DMS79 treated with DMSO at 0.1 percent for 48 hours (cell line): Measurements from ENCODE around the gene CYYR1.

Source experiments
- DNase-seq: peaks from one replicate; lab custom pipeline; 2025; lab: John Stamatoyannopoulos, UW

The CYYR1 gene

DNA sequence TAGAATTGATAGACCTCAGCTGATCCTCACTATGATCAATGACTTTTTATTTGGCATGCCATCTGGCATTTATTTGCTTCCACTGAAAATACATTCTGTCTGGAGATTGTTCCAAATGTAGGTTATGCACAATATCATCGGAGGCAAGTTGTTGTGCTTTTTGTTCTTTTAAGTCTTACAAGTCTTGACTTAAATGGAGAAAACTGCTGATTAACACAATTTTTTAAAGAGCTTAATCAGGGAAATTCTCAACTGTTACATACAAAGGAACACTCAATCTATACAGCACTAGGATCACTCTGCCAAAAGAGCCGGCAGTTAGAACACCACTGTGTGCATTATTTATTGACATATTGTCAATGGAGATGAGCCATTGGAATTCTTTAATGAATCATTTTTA, 19.2 kb downstream of the CYYR1 start:
- DNase-seq = no peak

DNA sequence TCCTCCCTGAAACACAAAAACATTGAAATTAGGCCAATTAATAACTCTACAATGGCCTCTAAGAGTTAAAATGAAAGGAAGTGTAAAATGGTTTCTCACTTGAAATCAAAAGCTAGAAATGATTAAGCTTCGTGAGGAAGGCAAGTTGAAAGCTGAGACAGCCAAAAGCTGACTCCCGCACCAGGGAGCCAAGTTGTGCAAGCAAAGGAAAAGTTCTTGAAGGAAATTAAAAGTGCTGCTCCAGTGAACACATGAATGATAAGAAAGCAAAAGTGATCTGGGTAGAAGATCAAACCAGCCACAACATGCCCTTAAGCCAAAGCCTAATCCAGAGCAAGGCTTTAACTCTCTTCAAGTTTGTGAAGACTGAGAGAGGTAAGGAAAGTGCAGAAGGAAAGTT, 22.8 kb downstream of the CYYR1 start:
- DNase-seq = no peak

DNA sequence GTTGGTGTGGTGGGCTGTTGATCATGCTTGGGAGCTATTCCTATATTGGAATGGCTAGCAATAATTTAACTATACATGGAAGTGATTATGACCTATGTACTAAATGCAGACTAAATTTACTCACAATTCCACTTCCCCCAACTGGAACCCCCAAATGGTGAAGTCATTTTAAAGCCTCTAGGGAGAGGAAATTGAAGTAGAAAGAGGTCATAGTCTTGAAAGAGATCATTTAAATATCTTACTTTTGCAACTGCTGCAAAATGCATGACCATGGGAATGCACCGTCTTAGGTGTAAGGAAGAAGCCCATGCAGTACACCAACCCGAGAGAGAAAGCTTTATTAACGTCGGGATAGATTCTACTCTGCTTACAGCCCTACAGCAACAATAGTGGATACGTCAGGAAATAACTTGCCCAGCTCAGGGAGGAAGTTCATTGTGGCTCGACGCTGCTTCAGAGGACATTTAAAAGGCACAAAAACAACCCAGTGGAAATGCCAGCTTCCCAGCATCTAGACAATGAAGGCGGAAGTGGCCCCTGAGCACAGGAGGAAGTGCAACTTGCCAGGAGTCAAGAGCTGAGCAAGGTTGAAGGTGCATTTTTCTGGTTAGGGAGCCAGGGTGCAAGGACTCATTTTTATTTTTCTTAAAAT, 26.5 kb downstream of the CYYR1 start:
- no peak for DNase-seq

DNA sequence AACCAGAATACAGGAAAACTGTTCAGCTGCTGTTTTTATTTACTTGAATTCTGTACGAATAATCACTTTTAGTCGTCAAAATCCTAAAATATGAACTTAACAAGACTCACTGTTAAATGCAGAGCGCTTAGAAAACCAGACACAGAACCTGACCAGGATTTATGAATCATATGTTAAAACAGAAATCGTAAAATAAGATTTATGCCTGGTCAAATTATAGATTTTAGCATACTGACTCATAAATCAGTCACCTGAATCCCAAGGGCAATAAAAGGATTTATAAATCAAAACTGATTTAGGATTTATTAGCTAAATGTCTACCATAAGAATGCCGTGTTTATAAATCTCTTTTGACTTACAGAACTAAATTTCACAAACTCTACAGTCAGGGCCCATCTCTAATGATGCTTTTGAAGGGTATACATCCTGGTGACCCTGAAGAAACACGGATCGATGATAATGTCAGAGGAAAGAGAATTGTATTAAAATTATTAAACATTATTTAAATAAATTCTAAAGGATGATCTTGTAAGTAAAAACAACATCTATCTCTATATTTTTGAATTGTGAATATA, 28.8 kb downstream of the CYYR1 start:
- no peak for DNase-seq

DNA sequence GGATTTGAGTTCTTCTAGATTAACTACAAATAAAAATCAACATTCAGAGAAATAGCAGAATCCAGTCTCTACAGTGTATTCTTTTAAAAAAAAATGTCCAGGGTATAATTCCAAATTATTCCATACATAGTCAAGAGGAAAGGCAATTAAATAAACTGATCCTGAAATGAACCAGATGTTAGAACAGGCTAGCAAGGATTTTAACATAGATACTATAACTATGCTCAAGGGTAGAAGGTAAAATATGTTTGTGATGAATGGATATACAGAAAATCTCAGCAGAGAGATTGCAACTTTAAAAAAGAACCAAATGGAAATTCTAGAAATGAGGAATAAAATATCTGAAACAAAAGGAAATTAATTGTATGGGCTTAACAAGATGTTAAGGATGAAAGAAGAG, 32.4 kb downstream of the CYYR1 start:
- no peak for DNase-seq

DNA sequence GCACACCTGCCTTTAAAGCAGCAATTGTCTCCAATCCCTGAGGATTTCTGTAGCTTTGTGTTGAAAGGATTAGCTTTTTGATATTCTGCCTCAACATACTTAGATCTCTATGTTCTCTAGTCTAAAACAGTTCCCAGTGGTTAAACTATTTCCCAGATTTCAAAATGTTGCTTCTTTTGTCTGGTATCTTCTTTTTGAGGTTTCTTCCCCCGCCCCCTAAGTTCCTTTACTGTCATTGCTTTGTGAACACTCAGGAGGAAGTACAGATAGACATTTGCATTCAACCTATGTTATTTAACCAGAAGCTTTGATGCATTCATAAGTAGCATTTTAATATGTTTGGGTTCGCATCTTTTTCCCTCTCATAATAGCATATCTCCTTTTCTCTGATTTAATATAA, 33.5 kb downstream of the CYYR1 start:
- DNase-seq = no peak

DNA sequence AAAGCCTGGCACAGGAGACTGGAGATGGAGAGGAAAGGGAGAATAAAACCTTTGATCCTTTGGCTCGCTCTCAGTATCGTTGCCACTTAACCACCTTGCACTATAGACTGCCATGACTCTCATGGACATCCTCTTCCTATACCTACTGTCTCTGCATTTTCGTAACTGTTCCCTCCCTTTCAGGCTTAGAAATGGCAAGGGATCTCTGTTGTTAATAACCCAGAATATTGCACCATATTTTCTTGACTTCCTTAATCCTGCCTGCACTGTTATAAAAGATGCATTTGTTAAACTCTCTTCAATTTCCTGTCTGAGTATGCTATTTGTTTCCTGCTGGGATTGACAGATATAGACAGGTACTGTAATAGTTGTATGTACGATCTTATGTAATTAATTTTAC, 38.6 kb downstream of the CYYR1 start:
- DNase-seq = no peak

DNA sequence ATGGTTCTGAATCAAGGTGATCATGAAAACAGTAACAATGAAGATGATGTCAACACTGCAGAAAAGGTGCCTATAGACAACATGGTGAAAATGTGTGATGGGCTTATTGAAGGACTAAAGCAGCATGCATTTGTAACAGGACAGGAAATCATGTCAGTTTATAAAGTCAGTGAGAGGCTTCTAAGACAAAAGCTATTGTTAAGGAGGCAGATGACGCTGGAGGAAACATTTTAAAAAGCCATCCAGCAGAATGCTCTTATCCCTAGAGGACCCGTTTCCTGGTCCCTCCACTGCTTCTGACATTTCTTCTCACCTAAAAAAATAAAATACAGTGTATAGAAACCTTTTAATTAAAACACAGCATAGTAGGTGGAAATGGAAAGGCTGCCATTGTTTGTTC, 40.9 kb downstream of the CYYR1 start:
- DNase-seq = no peak

DNA sequence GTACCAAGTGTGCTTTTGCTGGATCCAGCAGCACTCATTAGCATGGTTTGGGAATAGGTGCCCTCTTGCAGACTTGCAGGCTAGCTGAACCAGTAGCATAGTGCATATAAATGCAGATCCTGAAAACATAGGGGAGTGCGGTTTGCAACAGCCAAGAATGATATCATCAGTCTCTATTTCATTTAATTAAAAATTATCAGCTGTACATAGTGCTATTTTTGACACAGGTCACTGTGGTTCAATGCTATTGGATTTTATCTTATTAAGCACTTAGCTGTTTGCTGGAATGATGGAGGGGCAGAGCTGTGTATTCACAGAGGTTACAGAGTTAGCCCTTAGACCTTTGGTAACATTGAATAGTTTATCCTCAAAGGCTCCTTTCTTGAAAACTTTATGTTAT, 43.6 kb downstream of the CYYR1 start:
- DNase-seq = no peak

DNA sequence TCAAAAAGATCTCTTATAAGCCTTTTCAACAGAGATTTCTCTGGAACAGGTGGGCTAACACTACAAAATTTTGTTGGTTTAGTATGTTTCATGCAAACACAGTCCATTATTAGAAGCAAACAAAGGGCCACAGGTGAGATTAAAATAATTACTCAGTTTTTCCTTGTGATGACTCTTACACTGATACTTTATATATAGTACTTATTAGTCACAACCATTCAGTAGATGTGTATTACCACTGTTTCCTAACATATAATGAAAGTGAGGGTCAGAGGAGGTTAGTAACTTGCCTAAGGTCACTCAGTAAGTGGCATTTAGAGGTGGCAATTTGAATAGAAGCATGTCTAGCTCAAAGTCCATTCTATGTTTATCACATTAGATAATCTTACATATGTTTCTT, 44.2 kb downstream of the CYYR1 start:
- no peak for DNase-seq

DNA sequence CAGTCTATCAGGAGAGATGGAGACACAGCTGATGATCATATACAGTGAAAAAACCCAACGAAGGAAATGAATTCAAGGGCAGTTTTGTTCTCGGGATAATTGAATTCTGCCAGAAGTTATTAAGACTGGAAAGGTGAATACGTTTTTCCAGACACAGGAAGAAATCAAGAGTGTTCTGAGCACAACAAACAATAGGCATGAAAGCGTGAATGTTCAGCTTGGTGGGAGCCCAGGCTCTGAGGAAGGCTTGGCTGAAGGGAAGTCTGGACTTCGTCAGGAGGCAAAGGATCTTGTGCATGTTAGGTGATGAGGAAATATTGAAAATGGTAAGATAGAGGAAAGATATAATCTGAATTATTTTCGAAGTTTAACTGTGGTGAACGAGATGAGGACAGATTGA, 50.4 kb downstream of the CYYR1 start:
- DNase-seq = no peak

DNA sequence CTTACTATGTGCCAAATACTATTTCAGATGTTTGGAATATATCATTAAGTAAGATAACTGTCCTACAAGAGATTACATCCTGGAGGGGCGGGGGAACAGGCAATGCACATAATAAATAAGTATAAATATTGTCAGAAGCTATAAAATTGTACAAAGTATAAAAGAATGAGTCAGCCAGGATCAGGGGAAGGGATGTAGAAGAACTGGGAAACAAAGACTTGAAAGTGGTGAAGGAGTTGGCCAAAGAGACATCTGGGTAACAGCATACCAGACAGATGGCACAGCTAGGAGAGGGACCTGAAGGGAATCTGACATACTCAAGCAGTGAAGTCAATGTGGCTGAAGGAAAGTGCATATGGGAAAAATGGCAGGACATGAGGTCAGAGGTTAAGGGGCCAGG, 53.9 kb downstream of the CYYR1 start:
- DNase-seq = no peak

DNA sequence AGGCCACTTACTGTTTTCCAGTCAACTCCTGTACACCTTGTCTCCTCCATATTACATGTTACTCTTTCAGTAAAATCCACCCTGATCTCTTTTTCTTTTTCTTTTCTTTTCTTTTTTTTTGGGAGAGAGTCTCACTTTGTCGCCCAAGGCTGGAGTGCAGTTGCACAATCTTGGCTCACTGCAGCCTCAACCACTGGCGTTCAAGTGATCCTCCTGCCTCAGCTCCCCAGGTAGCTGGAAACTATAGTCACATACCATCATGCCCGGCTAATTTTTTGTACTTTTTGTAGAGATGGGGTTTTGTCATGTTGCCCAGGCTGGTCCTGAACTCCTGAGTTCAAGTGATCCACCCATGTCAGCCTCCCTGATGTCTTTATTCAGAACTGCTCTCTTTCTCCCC, 57.8 kb downstream of the CYYR1 start:
- no peak for DNase-seq

DNA sequence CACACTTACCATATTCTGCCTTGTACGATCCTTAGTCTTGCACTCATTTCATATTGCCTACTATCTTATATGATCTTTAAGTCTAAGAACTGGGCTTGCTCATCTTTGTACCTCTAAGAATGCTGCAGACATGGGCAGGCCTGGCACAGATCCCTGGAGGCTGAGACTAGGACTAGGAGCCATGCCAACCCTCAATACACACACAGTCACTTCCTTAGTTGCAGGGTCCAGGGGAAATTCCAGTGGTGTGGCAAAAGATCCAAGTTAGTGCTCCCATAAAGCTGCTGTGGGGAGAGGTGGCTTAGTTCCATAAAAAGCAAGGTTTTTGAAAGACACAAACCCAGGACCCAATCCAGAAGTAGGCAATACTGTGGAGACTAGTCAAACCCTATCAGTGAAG, 59.9 kb downstream of the CYYR1 start:
- no peak for DNase-seq

DNA sequence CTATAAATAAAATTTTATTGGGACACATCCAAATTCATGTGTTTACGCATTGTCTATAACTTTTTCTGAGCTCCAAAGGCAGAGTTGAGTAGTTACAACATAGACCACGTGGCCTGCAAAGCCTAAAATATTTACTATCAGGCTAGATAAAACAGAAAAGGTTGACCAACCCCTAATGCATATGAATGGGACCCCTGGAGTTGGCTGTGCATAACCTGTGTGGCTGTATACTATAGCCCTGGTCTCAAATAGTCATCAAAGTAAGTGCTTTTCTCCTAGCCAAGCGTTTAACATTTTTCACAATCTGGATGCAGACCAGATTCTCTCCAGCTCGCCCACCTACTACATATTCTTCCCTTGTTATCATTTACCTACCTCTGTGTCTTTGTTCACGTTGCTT, 60.4 kb downstream of the CYYR1 start:
- no peak for DNase-seq

DNA sequence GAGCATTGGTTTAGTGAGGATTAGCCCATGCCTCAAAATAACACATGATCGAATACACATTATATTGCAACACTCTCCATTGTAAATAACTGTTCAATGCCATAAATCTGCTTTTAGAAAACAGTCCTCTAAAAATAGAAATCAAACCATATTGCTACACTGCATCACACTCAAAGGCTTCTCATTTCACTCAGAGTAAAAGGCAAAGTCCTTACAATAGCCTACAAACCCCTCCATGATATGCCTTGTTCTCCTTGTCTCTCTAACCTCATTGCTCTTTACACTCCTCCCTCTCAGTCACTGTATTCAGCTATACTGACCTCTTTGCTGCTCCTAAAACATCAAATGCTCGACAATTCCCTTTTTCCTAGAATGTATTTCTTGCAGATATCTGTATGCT, 64.2 kb downstream of the CYYR1 start:
- no peak for DNase-seq

DNA sequence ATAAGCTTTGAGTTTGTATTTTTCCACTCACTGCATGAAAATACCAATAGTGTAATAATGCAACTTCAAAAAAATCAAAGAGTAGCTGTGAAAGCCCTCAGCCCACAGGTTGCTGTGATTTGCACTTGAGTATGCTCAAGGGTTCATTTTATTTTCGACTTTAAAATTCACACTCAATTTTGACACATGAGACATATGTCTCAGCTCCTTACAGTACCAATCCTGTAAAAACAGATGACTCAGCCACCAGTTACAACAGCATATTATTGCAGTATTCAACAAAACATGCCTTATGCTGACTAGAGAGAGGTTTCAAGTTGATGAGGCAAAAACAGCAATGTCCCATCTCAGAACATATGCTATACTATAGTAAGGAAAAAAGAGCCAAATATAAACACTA, 66.1 kb downstream of the CYYR1 start:
- DNase-seq = no peak

DNA sequence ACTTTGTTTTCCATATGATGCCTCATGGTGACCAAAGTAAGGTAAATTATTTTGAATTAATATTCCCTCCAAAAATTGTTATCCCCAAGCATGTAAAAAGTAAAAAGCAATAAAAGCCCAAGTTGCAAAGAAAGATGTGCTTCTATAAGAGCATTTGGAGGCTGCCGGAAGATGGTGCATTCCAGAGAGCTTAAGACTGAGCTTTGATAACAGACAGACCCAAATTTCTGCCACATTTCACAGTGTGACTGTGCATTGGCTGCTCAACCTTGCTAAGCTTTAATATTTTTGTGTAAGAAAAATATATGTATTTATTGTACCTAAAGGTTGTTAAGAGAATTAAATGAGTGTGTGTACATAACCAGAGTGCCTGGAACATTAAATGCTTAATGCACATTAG, 67.9 kb downstream of the CYYR1 start:
- DNase-seq = no peak

DNA sequence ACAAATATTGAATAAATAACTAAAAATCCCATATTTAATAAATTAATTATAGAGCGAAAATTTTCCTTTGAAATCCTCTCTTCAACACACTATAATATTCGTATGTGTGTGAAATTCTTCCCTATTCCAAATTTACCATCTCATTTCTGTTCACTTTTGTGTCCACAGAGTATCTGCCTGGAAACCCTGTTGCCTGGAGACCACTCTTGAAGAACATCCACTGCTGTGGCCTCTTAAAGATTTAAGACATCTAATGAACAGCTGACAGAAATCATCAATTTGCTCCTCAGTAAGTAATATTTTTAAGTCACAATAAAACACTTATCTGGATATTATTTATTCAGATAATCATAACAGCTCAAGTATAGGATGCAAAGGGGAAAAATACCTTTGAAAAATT, 69.7 kb downstream of the CYYR1 start:
- DNase-seq = no peak

DNA sequence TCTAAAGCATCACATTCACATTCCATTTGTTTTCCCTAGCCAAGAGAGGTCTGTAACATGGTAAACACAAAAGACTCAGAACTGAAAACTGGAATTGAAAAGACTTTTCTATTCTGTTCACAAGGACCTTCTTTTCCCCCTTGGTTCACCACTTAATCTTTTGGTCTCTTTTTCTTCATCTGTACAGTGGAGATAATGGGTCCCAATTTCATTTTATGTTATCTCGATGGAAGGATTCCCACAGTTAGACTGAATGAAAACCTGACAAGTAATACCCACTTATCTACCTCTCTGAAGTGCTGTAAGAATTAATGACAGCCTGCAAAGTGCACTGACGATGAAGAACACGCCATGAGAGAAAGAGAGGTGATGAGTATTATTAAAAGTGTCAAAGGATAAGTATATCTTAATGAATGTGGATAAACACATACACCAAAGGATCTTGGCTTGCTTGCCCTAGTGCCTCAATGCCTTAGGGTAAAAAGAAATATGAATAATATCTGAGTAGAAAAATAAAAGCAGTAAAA, 71.5 kb downstream of the CYYR1 start:
- no peak for DNase-seq

DNA sequence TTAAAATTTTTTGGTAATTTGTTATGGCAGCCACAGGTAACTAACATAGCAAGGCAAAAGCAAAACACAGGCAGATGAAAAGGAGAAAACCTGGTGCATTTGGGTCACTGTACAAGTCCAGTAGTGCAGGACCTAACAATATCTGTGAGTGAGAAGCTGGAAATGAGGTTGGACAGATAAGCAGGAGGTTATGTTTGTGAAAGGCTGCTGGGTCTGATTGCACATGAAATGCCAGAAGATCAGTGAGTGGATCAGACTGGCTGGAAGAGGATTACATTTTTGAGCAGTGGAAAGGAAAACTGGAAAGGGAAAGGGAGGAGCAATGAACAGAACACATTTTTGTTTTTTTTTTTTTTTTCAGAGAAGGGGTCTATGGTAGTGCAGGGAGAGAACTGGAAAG, 73.6 kb downstream of the CYYR1 start:
- no peak for DNase-seq

DNA sequence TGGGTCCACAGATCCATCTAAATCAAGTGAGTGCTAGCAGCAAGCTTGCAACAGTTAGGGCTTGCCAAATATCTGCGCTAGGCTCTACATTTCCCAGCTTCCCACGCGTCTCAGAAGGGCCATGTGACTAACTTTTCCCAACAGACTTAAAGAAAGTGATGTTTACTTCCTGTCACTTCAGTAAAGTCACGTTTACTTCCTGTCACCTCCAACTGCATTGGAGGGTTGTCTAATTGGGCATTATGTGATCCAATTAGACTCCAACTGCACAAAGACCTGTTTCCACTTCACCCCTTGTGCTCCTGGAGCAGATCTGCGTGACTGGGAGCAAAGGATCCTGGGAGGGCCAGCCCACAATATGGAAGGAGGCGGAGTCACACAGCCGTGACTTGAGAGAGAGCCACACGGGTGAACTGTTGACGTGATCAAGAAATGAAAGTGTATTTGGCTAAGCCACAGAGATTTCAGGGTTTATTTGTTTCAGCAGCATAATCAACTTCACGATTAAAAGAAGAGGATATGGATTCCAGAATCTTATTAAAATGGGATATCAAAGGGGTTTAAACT, 77.7 kb downstream of the CYYR1 start:
- DNase-seq = no peak

DNA sequence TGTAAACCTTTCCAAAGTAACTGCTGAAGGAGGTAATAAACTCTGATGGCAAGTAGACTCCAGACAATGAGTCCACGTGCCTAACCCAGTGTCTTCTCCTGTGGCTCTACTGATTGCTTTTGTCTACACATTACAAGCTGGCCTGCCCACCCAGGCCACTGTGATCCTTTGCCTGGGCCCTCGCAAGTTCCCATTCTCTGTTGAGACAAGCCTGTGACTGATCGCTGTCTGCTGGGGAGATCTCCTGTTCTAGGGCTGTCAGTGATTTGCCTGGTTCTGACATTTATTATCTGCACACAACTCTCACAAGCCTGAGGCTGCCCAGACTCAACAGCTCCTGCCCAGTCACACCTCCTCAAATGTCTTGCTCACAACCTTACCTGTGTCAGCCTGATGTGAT, 81.4 kb downstream of the CYYR1 start:
- no peak for DNase-seq

DNA sequence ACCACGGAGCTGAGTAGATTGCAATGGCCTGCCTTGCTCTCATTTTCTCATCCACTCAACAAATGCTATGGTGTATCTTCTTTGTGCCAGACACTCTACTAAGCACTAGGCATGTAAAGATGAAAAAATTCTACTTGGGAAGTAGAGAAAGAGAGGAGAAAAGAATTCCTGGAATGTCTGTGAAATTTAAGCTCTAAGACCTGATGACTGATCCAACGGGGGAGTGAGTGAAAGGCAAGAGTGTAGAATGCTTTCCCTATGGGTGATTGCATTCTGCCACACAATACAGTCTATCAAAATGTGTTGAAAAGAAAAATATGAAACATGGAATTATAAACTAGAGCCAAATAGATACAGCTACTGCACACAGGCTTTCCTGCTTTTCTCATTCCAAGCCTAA, 82.3 kb downstream of the CYYR1 start:
- no peak for DNase-seq
